ENCODE data around the gene RTL1.

The RTL1 gene

GRCh38 chr14:100845341-100845740 is 58.2 kb downstream of the RTL1 start:
- no peak for DNase-seq

DNA sequence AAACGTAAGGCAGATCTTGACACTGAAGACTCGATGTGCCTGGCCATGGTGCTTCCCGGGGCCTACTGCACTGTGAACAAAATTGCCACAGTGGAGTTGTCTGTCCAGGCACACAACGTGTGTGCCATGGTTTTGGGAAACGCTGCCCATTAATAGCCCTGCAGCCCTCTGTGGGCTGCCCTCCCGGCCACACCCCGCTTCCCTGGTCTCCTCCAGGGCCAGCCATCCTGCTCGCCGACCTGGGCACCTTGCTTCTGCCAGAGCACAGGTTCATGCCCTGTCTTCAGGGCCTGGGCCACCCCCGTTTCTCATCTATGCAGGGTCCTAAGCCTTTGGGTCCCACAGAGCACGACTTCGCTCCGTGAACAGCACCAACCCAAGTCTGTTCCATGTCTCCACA is 58.7 kb downstream of the RTL1 start:
- DNase-seq, result no peak

GRCh38 chr14:100844421-100844820 is 59.1 kb downstream of the RTL1 start:
- no peak for DNase-seq

DNA sequence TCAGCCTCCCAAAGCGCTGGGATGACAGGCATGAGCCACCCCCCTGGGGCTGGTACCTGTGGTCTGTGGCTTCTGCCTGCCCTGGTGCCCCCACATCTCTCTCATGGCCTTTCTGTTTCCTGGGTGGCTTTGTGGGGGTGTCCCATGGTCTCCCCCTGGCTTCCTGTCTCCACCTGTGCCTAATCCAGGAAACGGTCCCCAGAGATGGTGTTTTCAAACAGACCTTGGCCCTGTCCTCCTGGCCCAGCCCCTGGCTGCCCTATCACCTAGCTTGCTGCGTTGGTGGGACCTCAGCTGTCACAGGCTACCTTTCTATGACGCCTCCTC is 59.5 kb downstream of the RTL1 start:
- no peak for DNase-seq

- no peak for DNase-seq
These were observed 60.7 kb downstream of the RTL1 start for GRCh38 chr14:100842799-100843198.

- no peak for DNase-seq
These were observed 61.6 kb downstream of the RTL1 start for GRCh38 chr14:100841761-100842403.

GRCh38 chr14:100841066-100841760 is 62.3 kb downstream of the RTL1 start:
- DNase-seq, result no peak

DNA sequence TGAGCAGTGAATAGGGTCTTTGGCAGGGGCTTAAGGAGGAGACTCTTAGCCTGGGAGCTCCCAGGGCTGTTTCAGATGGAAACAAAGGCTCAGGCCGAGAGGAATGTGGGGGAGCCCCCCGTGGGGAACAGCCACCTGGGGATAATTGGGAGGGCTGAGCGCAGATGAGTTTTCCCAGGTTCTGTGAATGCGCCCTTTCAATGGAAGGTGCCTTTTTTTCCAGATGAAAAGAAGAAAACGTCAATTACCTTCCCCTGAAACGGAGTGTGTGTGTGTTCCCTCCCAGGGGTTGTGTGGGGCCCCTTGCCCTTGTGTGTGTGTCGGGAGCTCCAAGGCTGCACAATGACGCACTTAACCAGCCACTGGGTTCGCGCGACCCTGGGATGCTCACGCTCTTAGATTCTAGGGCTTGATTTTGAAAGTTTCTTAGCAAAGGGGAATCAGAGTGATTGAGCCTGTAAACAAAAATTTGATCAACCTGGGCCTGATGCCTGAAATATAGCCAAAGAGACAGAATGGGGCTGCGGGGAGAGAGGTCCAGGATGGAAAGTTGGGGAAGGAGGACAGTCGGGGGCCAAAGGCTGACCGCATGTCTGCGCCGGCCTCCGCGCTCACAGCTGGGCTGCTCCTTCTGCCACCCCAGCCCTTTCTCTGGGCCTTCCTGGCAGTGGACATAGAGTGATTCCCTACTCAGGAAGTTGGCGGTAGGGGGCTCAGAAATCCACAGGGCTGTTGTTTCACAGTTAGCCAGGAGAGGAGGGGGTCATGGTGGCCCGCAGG is 63.0 kb downstream of the RTL1 start:
- no peak for DNase-seq

GRCh38 chr14:100839681-100840111 is 63.8 kb downstream of the RTL1 start:
- DNase-seq, result no peak

- no peak for DNase-seq
These were observed 64.3 kb downstream of the RTL1 start for GRCh38 chr14:100839315-100839585.

- no peak for DNase-seq
These were observed 64.8 kb downstream of the RTL1 start for GRCh38 chr14:100838493-100839314.

DNA sequence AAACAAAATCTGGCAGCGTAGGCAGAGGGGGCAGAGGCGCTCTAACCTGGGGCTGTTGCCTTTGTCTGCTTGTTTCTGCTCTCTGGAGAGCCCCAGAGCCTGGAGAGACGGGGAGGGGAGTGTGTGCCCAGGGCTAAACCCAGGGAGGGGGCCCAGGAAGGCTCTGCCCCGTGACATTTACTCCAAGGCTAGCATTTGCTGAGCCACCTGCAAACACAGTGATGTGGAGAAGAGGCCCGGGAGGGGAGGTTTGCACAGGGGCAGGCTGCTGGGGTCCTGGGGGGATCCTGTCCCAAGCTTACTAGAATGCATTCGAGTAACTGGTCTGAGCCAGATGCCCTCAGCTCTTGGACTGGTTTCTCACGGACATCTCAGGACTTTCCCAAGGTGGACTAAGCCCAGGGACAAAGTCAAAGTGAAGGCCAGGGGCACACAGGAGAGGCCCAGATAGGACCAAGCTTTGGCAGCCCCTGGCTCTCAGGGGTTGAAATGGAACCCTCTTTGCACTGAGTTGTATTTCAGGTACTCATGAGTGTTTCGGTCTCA is 65.6 kb downstream of the RTL1 start:
- no peak for DNase-seq

DNA sequence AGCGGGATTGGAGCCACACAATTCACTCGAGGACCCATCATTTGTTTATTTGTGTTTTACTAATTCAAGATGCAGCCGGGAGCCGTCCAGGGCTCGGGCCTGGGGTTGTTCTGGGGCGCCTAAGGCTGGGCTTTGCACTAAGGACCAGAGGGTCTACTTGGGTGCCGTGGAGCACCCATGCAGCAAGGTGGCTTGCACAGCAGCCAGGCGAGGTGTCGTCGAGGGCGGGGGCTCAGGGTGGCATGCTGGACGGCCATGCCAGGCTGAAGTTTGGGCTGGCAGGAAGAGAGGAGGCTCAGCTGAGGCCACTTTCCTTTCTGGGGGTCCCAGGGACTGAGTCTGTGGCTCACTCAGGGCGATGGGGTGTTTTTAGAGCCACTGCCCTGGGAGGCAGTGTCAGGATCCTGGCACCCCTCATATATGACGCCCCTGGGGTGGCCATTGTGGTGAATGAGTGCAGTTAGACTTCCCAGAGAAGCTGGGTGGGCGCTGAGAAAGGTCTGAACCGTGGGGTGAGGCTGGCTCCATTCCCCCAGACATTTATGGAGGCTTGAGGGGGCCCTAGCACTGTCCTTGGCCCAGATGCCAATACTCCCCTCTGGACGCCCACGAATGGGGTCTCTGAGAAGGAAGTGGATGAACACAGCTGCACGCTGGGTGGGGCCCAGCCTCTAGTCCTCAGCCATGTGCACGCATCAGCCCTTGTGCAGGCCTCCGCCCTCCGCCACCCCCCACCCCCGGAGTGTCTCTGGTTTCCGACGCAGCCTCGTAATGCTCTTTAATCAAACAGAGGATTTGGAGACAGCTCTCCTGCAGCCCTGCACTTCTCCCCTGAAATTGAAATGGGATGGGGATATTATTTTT is 66.3 kb downstream of the RTL1 start:
- DNase-seq, result no peak

GRCh38 chr14:100836311-100836805 is 67.2 kb downstream of the RTL1 start:
- DNase-seq, result no peak

- no peak for DNase-seq
These were observed 67.8 kb downstream of the RTL1 start for GRCh38 chr14:100835548-100836310.

DNA sequence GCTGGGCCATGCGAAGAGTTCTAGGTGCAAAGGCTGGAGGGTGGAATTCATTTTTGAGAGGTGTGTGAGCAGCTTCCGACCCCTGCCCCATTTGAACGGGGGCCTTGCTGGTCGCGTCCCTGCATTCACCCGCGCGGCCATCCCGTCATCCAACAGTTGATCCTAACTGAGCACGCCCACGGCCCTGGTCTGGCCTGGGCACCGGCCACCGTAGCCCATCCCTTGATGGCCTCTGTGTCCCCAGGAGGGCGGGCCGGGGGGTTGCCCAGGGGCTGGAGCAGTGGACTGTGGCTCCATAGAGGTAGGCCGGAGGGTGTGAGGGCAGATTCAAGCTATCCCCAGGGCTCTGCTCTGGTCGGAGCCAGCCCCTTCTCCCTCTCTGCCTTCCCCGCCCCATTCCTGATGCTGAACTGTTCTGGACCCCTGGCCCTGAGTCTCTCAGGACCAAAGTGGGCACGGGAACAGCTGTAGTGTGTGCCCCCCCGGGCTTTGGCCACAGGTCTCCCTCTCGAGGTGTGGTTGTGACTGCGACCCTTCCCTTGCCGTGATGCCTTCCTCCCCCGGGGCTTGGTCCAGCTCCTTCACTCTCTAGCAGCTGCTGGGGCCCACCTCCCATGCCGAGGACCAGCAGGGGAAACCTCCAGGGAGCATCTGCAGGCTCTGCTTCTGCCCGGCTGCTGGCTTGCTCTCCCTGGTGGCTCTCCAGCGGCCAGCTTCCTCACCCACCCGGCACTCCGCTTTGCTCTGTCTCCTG is 68.6 kb downstream of the RTL1 start:
- no peak for DNase-seq

- no peak for DNase-seq
These were observed 69.3 kb downstream of the RTL1 start for GRCh38 chr14:100834082-100834793.

- no peak for DNase-seq
These were observed 71.1 kb downstream of the RTL1 start for GRCh38 chr14:100832311-100832960.

- DNase-seq, result no peak
These were observed 72.8 kb downstream of the RTL1 start for GRCh38 chr14:100830681-100831080.
